ENCODE measurements around the gene SRSF1. TPM values are rescaled to one million over a fixed set of nuclear protein-coding genes. Genes with fewer than 3 reads are reported as not detected.

The SRSF1 gene
- total RNA-seq, 1 experiment from 2014 or later: 575 TPM

- Histone ChIP-seq H3K4me1 (peaks cover 8% of the 10 kb centered on the region), H3K36me3 (peaks cover 76% of the 10 kb centered on the region)
Measured at GRCh38 chr17:58002973-58003372, 4.1 kb downstream of the SRSF1 start.

GRCh38 chr17:58002154-58002948 lies 4.7 kb downstream of the SRSF1 start:
- DNase-seq: no peak
- Histone ChIP-seq H3K27ac (no peak overlapping the region), H3K4me1 (peaks cover 8% of the 10 kb centered on the region), H3K4me3 (no peak overlapping the region), H3K27me3 (no peaks in the 10 kb centered on the region), H3K9me3 (replicated peaks) (no peaks in the 10 kb centered on the region), H3K36me3 (peaks cover 82% of the 10 kb centered on the region)

More at GRCh38 chr17:58002973-58003372, 4.1 kb downstream of the SRSF1 start:
- DNase-seq: no peak
- H3K4me3 ChIP-seq: no peak overlapping the region
- no peaks in the 10 kb centered on the region for H3K27me3 ChIP-seq
- H3K27ac ChIP-seq: no peak overlapping the region
- H3K9me3 ChIP-seq (replicated peaks): no peaks in the 10 kb centered on the region

- Histone ChIP-seq H3K27ac (no peak overlapping the region), H3K36me3 (peaks cover 88% of the 10 kb centered on the region), H3K9me3 (replicated peaks) (no peaks in the 10 kb centered on the region), H3K4me3 (no peak overlapping the region), H3K4me1 (peaks cover 8% of the 10 kb centered on the region), H3K27me3 (no peaks in the 10 kb centered on the region)
- no peak for DNase-seq
Measured at GRCh38 chr17:58001461-58002124, 5.5 kb downstream of the SRSF1 start.

- Histone ChIP-seq H3K4me1 (peaks cover 12% of the 10 kb centered on the region), H3K27ac (no peak overlapping the region), H3K27me3 (no peaks in the 10 kb centered on the region), H3K36me3 (peaks cover 71% of the 10 kb centered on the region), H3K4me3 (no peak overlapping the region), H3K9me3 (replicated peaks) (no peaks in the 10 kb centered on the region)
- DNase-seq: peak in 1 of 2 experiments; percentile 80
Measured at GRCh38 chr17:57999496-58000017, 7.5 kb downstream of the SRSF1 start.

- no peak overlapping the region for H3K27ac ChIP-seq
- H3K36me3 ChIP-seq: peaks cover 66% of the 10 kb centered on the region
- no peak for DNase-seq
- no peaks in the 10 kb centered on the region for H3K9me3 ChIP-seq (replicated peaks)
- peaks cover 13% of the 10 kb centered on the region for H3K4me1 ChIP-seq
- H3K4me3 ChIP-seq: no peak overlapping the region
- no peaks in the 10 kb centered on the region for H3K27me3 ChIP-seq
Measured at GRCh38 chr17:57999010-57999495, 8.0 kb downstream of the SRSF1 start.

GRCh38 chr17:57997085-57997809 lies 9.8 kb downstream of the SRSF1 start:
- Histone ChIP-seq H3K27ac (no peak overlapping the region), H3K4me1 (peaks cover 29% of the 10 kb centered on the region), H3K4me3 (no peak overlapping the region), H3K9me3 (replicated peaks) (no peaks in the 10 kb centered on the region), H3K36me3 (peaks cover 48% of the 10 kb centered on the region), H3K27me3 (no peaks in the 10 kb centered on the region)
- DNase-seq: no peak

GRCh38 chr17:57995076-57995956 lies 11.7 kb downstream of the SRSF1 start:
- peak; percentile 66 to 87 for DNase-seq
- Histone ChIP-seq H3K4me3 (no peak overlapping the region), H3K4me1 (peaks cover 35% of the 10 kb centered on the region), H3K9me3 (replicated peaks) (no peaks in the 10 kb centered on the region), H3K36me3 (peaks cover 32% of the 10 kb centered on the region), H3K27me3 (no peaks in the 10 kb centered on the region), H3K27ac (no peak overlapping the region)

- H3K27ac ChIP-seq: no peak overlapping the region
- no peak for DNase-seq
- H3K4me3 ChIP-seq: no peak overlapping the region
- peaks cover 35% of the 10 kb centered on the region for H3K4me1 ChIP-seq
- peaks cover 24% of the 10 kb centered on the region for H3K36me3 ChIP-seq
- H3K27me3 ChIP-seq: no peaks in the 10 kb centered on the region
- H3K9me3 ChIP-seq (replicated peaks): no peaks in the 10 kb centered on the region
Measured at GRCh38 chr17:57994436-57994835, 12.6 kb downstream of the SRSF1 start.

GRCh38 chr17:57993471-57994365 lies 13.3 kb downstream of the SRSF1 start:
- H3K4me3 ChIP-seq: no peak overlapping the region
- H3K36me3 ChIP-seq: peaks cover 17% of the 10 kb centered on the region
- peaks cover 38% of the 10 kb centered on the region for H3K4me1 ChIP-seq
- DNase-seq: peak in 1 of 2 experiments; percentile 54
- H3K27ac ChIP-seq: no peak overlapping the region
- no peaks in the 10 kb centered on the region for H3K27me3 ChIP-seq
- no peaks in the 10 kb centered on the region for H3K9me3 ChIP-seq (replicated peaks)

- peaks cover 38% of the 10 kb centered on the region for H3K4me1 ChIP-seq
- no peak for DNase-seq
- H3K4me3 ChIP-seq: no peak overlapping the region
- H3K27me3 ChIP-seq: no peaks in the 10 kb centered on the region
- H3K27ac ChIP-seq: no peak overlapping the region
- no peaks in the 10 kb centered on the region for H3K9me3 ChIP-seq (replicated peaks)
- H3K36me3 ChIP-seq: no peaks in the 10 kb centered on the region
Measured at GRCh38 chr17:57991537-57991936, 15.5 kb downstream of the SRSF1 start.

- Histone ChIP-seq H3K4me1 (peaks cover 44% of the 10 kb centered on the region), H3K9me3 (replicated peaks) (no peaks in the 10 kb centered on the region), H3K4me3 (no peak overlapping the region), H3K27me3 (no peaks in the 10 kb centered on the region), H3K36me3 (no peaks in the 10 kb centered on the region), H3K27ac (no peak overlapping the region)
- no peak for DNase-seq
Measured at GRCh38 chr17:57990037-57990436, 17.0 kb downstream of the SRSF1 start.

GRCh38 chr17:57988301-57989250 lies 18.5 kb downstream of the SRSF1 start:
- Histone ChIP-seq H3K9me3 (replicated peaks) (no peaks in the 10 kb centered on the region), H3K36me3 (peaks cover 5% of the 10 kb centered on the region; the same call in 1 of the 2 replicates), H3K4me1 (peaks cover 46% of the 10 kb centered on the region), H3K27ac (peak overlapping the region; percentile 92), H3K27me3 (no peaks in the 10 kb centered on the region), H3K4me3 (peak overlapping the region; percentile 99)
- peak; percentile 78 to 81 for DNase-seq
